Hematopoietic multipotent progenitor cell treated with erythropoietin and hydrocortisone succinate and interleukin-3 and kit ligand, for 8 days (in vitro differentiated cells): ENCODE data around the gene KSR2.
"Not testable (repeated sequence)": the region's sequence is repeated elsewhere in the genome, so short reads cannot be mapped to it uniquely, and the experiment has no call there.

ENCODE experiments used
- DNase-seq: peaks from one replicate; pipeline ENCODE4 v3.0.0-alpha.2; 2015

The KSR2 gene

GRCh38 chr12:117968826-117969659 lies at the start of gene KSR2:
Gene KSR2, minus strand, starts transcription at chr12:117968990. Its CDS starts 735 bp downstream, at chr12:117968255.
- DNase-seq, result no peak

DNA sequence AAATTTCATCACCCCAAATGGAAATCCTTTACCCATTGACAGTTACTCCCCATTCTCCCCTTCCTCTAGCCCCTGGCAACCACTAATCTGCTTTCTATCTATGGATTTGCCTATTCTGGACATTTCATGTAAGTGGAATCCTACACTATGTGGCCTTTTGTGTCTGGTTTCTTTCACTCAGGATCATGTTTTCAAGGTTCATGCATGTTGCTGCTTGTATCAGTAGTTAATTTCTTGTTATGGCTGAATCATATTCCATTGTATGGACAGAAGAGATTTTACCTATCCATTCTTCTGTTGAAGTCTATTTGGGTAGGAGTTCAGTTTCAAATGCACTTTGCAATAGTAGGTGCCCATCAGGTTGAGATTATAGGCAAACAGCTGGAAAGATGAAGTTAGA lies 49.1 kb upstream of the KSR2 start:
- no peak for DNase-seq

DNA sequence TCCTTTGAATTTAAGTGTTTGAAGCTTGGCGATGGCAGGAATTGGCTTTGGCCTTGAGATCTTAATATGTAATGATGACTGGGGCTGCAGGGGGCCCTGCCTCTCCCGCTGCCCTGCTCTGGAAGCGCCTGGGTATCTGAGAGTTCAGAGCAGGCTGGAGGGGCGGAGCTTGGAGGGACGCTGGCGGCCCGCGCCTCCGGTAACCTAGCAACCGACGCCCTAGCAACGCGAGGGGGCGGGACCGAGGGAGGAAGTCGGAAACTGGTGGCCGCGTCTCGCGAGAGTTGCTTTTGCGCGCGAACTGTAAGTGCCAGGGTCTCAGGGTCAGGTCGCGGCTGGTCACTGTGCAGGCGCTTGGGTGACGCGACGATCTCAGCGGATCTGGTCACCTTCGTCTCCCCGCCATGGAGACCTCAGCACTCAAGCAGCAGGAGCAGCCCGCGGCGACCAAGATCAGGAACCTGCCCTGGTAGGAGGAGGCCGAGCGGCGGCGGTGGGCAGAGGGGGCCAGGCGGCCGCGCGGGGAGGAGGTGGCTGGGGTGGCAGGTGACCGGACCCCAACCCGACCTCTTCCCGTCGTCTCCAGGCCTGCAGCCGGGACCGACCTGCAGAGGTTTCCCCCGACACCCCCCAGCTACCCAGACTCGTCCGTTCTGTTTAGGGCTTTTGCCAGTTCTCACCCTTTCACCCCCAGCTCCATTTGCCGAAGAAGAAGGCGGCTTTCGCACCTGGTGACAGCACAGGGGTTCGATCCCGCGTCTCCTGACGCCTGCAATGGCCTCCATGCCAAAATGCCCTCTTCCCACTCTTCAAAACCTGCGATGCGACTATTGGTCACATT lies 47.9 kb upstream of the KSR2 start, which contains the start of gene RFC5:
Gene RFC5 (plus strand): TSS at position 280 of the 841 bp plus-strand sequence. CDS start 125 bp downstream, at position 405.
- peak; percentile 98 for DNase-seq

DNA sequence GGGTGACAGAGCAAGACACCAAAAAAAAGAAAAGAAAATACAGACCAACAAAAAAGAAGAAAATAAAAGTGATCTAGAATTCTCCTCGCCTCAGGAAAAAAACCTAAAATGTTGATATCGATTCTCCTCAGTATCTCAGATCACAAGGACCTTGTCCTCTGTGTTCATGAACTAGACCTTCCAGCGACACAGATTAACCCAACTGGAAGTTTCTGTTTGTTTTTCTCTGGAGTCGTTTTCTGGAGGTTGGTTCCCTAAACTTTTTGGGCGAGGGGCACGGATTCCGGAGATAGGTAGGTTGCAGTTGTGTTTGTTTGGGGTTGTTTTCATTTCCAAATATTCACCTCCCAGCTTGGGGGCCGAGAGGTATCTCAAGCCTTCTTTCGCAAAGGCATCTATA lies 47.2 kb upstream of the KSR2 start:
- DNase-seq, result no peak

DNA sequence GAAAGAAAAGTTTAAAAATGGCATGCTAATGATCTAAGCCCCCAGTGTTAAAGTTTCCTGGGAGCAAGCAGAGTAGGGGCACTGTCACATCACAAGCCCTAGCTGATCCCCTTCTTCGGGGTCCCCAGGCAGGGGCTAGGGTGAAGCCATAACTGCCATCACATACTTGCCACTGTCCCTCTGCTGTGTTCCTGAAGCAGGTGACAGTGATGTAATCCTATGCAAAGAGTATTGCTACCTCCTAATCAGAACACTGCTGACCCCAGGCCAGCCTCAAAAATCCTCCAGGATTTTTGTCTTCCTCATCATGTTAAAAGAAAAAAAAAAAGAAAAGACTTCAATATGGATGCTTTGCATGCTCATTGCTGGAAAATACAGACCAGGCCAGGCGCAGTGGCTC lies 46.5 kb upstream of the KSR2 start:
- no peak for DNase-seq

- DNase-seq, result no peak
These were observed 44.5 kb upstream of the KSR2 start for GRCh38 chr12:118013283-118013682.

- DNase-seq, result no peak
These were observed 43.2 kb upstream of the KSR2 start for GRCh38 chr12:118011961-118012360.

GRCh38 chr12:118011377-118011776 lies 42.6 kb upstream of the KSR2 start:
- DNase-seq, result no peak

GRCh38 chr12:118010903-118011302 lies 42.1 kb upstream of the KSR2 start:
- DNase-seq, result no peak

DNA sequence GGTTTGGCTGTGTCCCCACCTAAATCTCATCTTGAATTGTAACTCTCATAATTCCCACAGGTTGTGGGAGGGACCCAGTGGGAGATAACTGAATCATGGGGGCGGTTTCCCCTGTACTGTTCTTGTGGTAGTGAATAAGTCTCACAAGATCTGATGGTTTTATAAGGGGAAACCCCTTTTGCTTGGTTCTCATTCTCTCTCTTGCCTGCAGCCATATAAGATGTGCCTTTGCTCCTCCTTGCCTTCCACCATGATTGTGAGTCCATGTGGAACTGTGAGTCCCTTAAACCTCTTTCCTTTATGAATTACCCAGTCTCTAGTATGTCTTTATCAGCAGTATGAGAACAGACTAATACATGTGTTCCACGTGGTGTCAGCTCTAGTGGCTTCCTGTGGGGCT lies 31.0 kb upstream of the KSR2 start:
- DNase-seq, result not testable (repeated sequence)

GRCh38 chr12:117998719-117999118 lies 29.9 kb upstream of the KSR2 start:
- DNase-seq, result no peak

- no peak for DNase-seq
These were observed 26.0 kb upstream of the KSR2 start for GRCh38 chr12:117994551-117995438.

DNA sequence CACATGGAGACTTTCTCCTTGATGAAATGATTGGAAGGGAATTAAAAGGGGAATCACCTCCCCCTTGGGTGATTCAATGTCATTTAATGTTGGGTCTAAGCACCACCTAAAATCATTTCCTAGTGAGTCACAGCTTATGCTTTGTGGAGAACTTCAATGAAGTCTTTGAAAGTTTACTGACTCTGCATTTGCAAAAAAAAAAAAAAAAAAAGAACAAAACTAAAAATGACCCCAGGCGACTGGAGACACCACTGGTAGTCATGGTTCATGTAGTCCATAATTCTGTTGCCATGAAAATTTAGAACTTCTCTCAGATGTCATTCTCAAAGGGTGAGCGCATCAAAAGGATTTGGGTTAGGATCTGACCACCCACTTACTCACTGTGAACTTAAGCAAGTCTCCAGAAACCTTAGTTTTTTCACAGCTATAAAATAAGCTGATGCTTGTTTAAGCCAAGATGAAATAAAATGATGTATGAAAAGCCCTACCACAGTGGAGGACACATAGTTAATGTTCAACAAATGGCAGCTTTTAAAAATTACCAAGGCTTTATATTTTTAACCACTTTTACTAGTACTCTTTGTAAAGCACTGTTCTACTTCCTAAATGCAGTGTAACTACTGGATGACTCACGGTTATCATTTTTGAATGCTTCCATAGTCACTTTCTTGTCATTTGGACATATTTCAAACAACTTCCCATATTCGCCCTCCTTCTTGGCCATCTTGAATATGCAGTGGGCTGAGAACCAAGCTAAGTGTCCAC lies 18.1 kb upstream of the KSR2 start:
- no peak for DNase-seq

DNA sequence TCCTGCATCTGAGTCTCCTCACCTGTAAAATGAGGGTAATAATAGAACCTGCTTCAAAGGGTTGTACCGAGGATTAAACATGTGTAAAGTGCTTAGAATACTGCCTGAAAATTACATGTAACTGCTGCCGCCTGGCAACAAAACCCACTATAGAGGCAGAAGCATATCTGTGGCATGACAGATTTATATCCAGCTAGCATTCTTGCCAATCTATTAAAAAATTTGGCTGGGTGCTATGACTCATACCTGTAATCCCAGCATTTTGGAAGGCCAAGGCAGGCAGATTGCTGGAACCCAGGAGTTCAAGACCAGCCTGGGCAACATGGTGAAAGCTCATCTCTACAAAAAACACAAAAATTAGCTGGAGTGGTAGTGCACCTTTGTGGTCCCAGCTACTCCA lies 16.4 kb upstream of the KSR2 start:
- DNase-seq, result no peak

DNA sequence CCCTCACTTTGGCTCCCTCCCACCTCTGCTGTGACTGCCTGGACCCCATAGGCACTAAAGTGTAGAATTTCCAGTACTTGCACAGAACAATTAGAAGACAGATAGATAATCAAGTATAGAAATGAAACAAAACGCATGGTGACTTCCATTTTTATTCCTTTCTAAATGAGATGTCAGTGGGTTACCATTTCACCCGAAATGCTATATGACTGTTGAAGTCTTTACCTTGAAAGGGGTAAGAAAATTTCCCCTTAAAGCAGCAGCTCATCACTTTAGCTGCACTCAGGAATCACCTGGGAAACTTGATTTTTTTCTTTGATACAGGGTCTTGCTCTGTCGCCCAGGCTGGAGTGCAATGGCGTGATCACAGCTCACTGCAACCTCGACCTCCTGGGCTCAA lies 12.5 kb upstream of the KSR2 start:
- no peak for DNase-seq

GRCh38 chr12:117980616-117981015 lies 11.8 kb upstream of the KSR2 start:
- DNase-seq, result no peak

GRCh38 chr12:117977373-117977772 lies 8.6 kb upstream of the KSR2 start:
- DNase-seq, result no peak

DNA sequence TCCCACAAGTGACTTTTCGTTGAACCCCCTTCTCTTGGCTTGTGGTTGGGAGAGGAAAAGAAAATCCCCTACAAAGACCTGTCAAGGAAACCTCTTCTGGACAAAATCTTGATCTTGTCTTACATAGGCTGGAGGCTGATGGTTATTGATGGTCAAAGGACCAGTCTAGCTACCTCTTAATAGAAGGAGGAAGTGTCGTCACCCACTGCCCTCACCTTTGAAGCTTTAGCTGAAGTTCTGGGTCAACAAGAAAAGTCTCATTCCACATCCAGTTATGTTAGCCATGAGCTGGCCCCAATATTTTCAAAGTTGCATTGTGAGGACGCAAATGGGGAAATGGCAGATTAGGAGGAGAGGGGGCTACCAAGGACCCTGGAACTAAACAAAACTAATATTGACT lies 6.2 kb upstream of the KSR2 start:
- no peak for DNase-seq

GRCh38 chr12:117972301-117972700 lies 3.5 kb upstream of the KSR2 start:
- DNase-seq, result no peak

DNA sequence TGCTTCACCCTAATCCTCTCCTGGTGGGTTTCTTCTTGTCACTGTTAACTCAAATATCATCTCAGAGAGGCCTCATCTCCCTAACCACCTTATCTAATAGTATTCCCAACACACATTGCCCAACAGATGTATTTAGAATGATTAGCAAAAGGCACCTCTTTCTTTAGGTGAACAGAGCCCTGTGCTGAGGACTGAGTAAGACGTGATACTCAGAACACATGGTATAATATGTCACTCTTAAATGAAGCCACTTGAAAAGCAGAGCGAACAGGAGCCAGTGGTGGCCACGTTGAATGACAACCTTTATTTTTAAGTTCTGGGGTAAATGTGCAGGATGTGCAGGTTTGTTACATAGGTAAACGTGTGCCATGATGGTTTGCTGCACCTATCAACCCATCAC lies 1.5 kb upstream of the KSR2 start:
- DNase-seq, result no peak

GRCh38 chr12:117968151-117968789 lies 520 bp downstream of the KSR2 start:
- DNase-seq, result no peak

DNA sequence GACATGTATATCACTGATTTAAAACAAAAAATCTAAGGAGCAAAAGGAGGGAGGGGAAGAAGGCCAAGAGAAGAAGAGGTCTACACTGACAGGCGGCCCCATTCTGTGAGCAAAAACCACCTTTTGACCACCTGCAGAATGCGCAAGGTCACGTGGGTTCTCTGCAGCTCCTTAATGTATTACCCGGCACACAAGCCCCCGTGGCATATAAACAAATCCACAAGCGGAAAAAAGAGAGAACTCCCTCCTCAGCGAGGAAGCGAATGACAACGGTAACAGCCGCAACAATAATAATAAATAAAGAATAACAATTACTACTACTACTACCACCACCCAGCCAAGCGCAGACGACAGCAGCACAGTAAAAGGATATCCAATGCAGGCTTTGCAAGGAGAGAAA lies 1.3 kb downstream of the KSR2 start:
- DNase-seq, result no peak
